Dedifferentiated amniotic fluid mesenchymal stem cell (primary cell): ENCODE results near the gene PLAAT4.
"Not testable (repeated sequence)": the region's sequence is repeated elsewhere in the genome, so short reads cannot be mapped to it uniquely, and the experiment has no call there.

ENCODE experiments used
- DNase-seq: peaks from one replicate; pipeline ENCODE4 v3.0.0-alpha.2; 2016; ENCODE audit errors: extremely low spot score

PLAAT4 gene

GRCh38 chr11:63537293-63538101, 889 bp downstream of the PLAAT4 start:
- peak; percentile 22 for DNase-seq

DNA sequence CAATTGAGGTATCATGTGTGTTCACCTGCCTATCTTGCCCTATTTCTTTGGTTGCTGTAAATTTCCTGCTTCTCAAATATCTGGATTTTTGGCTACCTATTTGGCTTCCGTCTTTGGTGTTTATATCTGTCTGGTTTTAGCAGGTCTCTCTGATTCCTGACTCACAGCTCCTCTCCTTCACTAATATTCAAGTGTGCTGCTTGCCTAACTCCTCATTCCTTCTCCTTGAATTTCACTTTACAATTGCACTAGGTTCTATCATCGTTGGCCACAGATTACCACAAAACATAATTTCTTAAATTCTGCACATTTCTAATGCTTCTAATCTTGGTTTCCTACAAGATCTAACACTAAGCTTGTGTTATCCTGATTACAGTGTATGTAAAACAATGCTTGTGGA, 5.9 kb downstream of the PLAAT4 start:
- DNase-seq, result not testable (repeated sequence)

DNA sequence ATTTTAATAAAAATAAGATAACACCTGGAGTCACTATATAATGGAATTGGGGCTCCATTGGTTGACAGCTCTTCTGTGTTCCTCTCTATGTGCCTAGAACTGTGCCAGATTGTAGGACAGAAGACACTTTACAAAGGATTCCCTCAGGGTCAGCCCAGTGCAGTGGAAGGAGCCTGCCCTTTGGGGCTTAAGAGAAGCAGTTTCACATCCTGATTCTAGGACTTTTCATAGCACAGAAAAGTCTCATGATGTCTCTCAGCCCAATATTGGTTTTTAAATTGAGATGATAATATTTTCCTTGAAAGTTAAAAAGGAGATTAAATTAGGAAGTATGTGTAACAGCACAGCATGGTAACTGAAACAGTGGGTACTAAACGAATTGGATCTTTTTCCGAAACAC, 7.1 kb downstream of the PLAAT4 start:
- DNase-seq, result no peak

DNA sequence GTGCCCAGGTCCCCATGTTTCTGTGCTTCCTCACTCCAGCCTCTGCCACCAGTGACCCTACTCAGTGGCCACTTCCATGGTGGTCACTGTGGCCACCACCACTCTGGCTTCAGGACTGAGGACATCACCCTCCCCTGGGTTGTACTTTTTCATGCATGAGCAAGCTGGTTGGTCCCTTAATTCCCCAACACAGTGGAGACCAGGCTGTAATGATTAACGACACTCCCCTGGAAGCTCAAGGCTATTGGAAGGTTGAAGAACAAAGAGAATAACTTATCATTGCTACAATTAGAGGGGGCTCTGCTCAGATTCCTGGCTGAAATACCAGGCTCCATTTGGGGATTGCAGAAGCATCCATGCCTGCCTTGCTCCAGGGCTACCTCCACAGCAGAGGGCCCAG, 10.5 kb downstream of the PLAAT4 start:
- DNase-seq, result no peak

- no peak for DNase-seq
Observed at GRCh38 chr11:63548178-63548577, 11.6 kb downstream of the PLAAT4 start.

DNA sequence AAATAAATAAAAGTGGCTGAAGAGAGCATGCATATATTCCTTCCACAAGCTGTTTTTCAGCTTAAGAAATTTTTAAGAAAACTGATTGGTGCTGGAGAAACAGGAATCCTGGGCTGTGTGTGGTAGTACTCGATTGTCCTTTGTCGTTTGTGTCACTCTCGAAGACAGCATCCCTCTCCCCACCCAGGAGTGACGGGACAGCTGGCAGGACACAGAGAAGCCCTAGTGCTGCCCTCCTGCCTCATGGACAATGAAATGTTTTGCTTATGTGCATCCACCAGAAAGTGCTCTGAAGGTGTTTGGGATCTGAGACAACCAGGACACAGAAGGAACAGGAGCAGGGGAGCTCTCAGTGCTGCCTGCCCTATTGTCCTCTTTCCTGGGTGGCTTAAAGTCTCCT, 12.8 kb downstream of the PLAAT4 start:
- DNase-seq, result no peak

- not testable (repeated sequence) for DNase-seq
Observed at GRCh38 chr11:63550156-63550700, 13.6 kb downstream of the PLAAT4 start.

- DNase-seq, result no peak
Observed at GRCh38 chr11:63551091-63551888, 14.7 kb downstream of the PLAAT4 start.

DNA sequence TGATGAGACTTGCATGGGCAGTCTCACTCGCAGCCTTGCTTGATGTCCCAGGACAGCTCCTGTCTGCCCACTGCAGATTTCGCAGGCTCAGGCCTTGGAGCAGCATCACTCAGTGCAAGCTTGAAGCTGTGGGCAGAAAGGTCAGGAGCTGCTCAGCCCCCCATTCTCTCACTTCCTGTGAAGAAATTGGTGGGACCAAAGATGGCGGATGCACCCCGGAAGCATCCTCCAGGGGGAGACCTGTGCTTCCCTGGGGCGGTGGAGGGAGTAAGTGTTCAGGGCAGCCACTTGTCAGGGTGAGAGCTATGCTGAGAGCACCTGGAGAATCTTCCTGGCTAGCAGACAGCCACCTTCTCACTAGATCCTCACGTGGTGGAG, 15.3 kb downstream of the PLAAT4 start:
- no peak for DNase-seq

- no peak for DNase-seq
Observed at GRCh38 chr11:63552921-63553320, 16.3 kb downstream of the PLAAT4 start.

DNA sequence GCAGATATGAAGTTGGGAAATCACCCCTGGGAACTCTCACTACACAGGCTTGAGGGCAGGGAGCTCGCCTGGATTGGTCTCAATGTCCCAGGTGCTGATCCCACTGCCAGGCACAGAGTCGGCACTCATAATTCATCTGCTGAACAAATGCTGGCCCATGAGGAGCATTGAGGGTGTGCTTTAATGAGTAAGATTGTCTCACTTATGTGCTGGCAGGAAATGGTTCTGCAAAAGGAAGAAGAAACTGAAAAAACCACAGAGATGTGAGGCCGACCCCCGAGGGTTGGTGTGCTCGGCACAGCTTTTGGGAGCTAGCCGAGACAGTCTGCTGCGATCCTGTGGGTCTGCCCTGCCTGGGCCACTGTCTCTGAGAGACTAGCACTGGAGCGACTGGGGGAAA, 17.2 kb downstream of the PLAAT4 start:
- no peak for DNase-seq

GRCh38 chr11:63554877-63555223, 18.2 kb downstream of the PLAAT4 start:
- no peak for DNase-seq

GRCh38 chr11:63556404-63557013, 19.9 kb downstream of the PLAAT4 start:
- no peak for DNase-seq

- no peak for DNase-seq
Observed at GRCh38 chr11:63557570-63557969, 21.0 kb downstream of the PLAAT4 start.

DNA sequence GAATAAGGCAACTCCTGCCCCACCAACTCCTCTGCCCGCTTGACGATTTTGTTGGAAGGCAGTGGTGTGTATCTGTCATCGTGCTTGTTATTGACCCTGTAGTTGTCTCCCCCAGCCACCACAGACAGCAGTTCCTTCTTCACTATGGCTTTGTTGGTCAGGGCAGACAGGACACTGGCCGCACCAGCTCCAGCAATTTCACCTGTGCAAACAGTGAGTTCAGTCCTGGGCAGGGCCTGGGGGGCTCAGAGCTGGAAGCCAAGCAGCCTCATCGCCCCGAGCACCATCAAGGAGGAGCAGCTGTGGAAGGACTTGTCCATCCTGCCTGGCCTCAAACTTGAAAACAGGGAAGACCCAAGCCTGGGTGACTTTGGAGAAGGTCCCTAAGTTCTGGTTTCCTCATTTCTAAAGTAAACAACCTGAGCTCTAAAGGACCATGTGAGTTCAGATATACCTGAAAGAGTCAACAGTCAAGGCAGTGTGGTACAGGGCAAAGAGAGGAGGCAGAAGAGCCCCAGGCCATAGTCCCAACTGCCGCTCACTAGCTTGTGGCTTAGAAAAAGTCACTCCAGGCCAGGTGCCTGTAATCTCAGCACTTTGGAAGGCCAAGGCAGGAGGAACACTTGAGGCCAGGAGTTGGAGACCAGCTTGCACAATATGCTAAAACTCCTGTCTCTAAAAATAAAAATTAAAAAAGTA, 22.0 kb downstream of the PLAAT4 start:
- no peak for DNase-seq

GRCh38 chr11:63560506-63561180, 24.0 kb downstream of the PLAAT4 start:
- DNase-seq, result no peak

GRCh38 chr11:63563201-63564055, 26.8 kb downstream of the PLAAT4 start, which contains the start of gene PLAAT2:
TSS of gene PLAAT2 (minus strand) at chr11:63563379. CDS start at chr11:63563324, 55 bp downstream.
- no peak for DNase-seq

- no peak for DNase-seq
Observed at GRCh38 chr11:63564056-63564774, 27.6 kb downstream of the PLAAT4 start.

GRCh38 chr11:63564784-63565350, 28.3 kb downstream of the PLAAT4 start:
- no peak for DNase-seq
